Measurements from ENCODE around the gene ABHD16B. TPM values are rescaled to one million over a fixed set of nuclear protein-coding genes. Genes with fewer than 3 reads are reported as not detected.

The ABHD16B gene
- total and polyA plus RNA-seq, 2 of the 13 experiments (the other 11 are each of a cell fraction or from before 2014, with no cell fraction given): not detected

- TF ChIP-seq ZNF766 (CRISPR knock-in tag; IDR thresholded peaks at IDR 0.05; ENCODE audit: borderline replicate concordance) (no peak; the same call in 1 of the 2 replicates), HNF1A (IDR thresholded peaks at IDR 0.05; ENCODE audit: low read depth) (no peak), HNF1A (CRISPR knock-in tag; IDR thresholded peaks at IDR 0.05; ENCODE audit: borderline replicate concordance) (no peak), ETV6 (CRISPR knock-in tag; conservative IDR thresholded peaks at IDR 0.05) (no peak; the same call in 1 of the 2 replicates), FOXM1 (CRISPR knock-in tag; IDR thresholded peaks at IDR 0.05) (no peak), SMARCE1 (IDR thresholded peaks at IDR 0.05; ENCODE audit: borderline replicate concordance) (no peak), E2F5 (CRISPR knock-in tag; conservative IDR thresholded peaks at IDR 0.05) (no peak), ZNF782 (CRISPR knock-in tag; IDR thresholded peaks at IDR 0.05; ENCODE audit: borderline replicate concordance) (no peak), ZNF746 (CRISPR knock-in tag; IDR thresholded peaks at IDR 0.05) (no peak), ZNF879 (CRISPR knock-in tag; IDR thresholded peaks at IDR 0.05) (no peak), ZNF562 (CRISPR knock-in tag; IDR thresholded peaks at IDR 0.05; ENCODE audit: borderline replicate concordance) (no peak), MEF2D (CRISPR knock-in tag; IDR thresholded peaks at IDR 0.05) (peak; percentile 39; the same call in 1 of the 2 replicates), FOXA1 (IDR thresholded peaks at IDR 0.05) (no peak), FOXA1 (CRISPR knock-in tag; IDR thresholded peaks at IDR 0.05) (0 out of 2 replicates have a peak, but pooled peaks have one; percentile 34), ZFP90 (CRISPR knock-in tag; IDR thresholded peaks at IDR 0.05; ENCODE audit: borderline replicate concordance) (no peak), ARID2 (CRISPR knock-in tag; IDR thresholded peaks at IDR 0.05; ENCODE audit: borderline replicate concordance) (no peak), NRL (CRISPR knock-in tag; IDR thresholded peaks at IDR 0.05; ENCODE audit: borderline replicate concordance) (no peak), SKIL (CRISPR knock-in tag; IDR thresholded peaks at IDR 0.05; ENCODE audit: borderline replicate concordance) (peak; percentile 84), BORCS8-MEF2B (CRISPR knock-in tag; IDR thresholded peaks at IDR 0.05) (no peak), RXRA (CRISPR knock-in tag; IDR thresholded peaks at IDR 0.05) (peak; percentile 37; the same call in 1 of the 2 replicates), PAX8 (CRISPR knock-in tag; IDR thresholded peaks at IDR 0.05; ENCODE audit: borderline replicate concordance) (no peak), ZNF121 (CRISPR knock-in tag; IDR thresholded peaks at IDR 0.05) (no peak), ONECUT2 (CRISPR knock-in tag; IDR thresholded peaks at IDR 0.05) (no peak), ZNF317 (CRISPR knock-in tag; IDR thresholded peaks at IDR 0.05) (0 out of 2 replicates have a peak, but pooled peaks have one; percentile 5)
Observed at GRCh38 chr20:63848003-63848911, 13.0 kb upstream of the ABHD16B start (continued).

Data from HepG2 (cell line).